ENCODE results near the gene METAP1D. TPM values are rescaled to one million over a fixed set of nuclear protein-coding genes. Genes with fewer than 3 reads are reported as not detected.

METAP1D gene
- total and polyA plus RNA-seq, 11 donors, result 2.9 to 7.0 (median 5.3) TPM

DNA sequence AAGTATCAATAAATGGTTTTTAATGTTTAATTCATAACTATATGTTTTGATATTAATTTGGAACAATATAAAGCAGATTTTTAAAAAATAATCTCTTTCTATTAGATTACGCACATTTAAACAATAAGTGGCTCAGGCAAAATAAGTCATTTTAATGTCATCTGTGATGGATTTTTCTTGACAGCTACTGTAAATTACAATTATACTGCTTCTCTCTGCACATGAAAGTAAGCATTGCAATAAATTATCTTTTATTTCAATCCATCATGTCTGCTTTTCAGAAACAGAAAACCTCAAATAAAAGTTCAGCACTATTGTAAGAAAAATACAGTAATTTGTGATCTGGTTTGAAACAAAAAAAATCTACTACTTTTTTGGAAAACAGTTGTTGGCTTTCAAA is 74.5 kb downstream of the METAP1D start:
- TF ChIP-seq, protein P1, sequence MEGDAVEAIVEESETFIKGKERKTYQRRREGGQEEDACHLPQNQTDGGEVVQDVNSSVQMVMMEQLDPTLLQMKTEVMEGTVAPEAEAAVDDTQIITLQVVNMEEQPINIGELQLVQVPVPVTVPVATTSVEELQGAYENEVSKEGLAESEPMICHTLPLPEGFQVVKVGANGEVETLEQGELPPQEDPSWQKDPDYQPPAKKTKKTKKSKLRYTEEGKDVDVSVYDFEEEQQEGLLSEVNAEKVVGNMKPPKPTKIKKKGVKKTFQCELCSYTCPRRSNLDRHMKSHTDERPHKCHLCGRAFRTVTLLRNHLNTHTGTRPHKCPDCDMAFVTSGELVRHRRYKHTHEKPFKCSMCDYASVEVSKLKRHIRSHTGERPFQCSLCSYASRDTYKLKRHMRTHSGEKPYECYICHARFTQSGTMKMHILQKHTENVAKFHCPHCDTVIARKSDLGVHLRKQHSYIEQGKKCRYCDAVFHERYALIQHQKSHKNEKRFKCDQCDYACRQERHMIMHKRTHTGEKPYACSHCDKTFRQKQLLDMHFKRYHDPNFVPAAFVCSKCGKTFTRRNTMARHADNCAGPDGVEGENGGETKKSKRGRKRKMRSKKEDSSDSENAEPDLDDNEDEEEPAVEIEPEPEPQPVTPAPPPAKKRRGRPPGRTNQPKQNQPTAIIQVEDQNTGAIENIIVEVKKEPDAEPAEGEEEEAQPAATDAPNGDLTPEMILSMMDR (IDR thresholded peaks at IDR 0.05), result no peak
- TF ChIP-seq POLR2A (IDR thresholded peaks at IDR 0.05), result no peak
- no peaks in the 10 kb centered on the region for H3K4me1 ChIP-seq
- peaks cover 0 to 19% (median 0%) of the 10 kb centered on the region in 9 donors for H3K27me3 ChIP-seq
- no peaks in the 10 kb centered on the region for H3K36me3 ChIP-seq
- no peak for ATAC-seq
- no peak overlapping the region for H3K4me3 ChIP-seq
- 96 to 100% (median 99%) methylated on average over 1 of the region's 1 CpG for WGBS, 4 donors
- H3K9me3 ChIP-seq, result no peaks in the 10 kb centered on the region
- DNase-seq, result no peak
- intact Hi-C loops (cut with DNase I), result no loop called here
- no peak overlapping the region for H3K27ac ChIP-seq

DNA sequence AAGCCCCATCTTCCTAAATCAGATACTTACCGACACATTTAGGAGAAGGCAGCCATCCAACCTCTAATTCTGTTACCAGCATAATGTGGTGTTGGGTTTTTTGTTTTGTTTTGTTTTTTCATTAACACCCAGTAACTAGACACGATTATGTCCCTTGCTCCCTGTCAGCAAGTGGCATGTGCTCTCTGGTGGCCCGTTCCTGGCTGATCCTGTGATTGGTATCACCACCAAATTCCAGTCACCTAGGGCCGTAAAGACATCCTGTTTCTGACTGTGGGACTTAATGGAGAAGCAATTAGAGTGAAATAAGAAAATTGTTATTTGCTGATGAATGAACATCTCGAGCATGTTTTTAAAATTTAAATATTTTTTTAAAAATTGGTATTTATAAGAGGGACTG is 79.7 kb downstream of the METAP1D start:
- intact Hi-C loops (cut with DNase I), result no loop called here
- Histone ChIP-seq H3K4me3 (no peak overlapping the region), H3K4me1 (peaks cover 0 to 23% (median 6%) of the 10 kb centered on the region in 12 donors), H3K27ac (no peak overlapping the region), H3K36me3 (no peaks in the 10 kb centered on the region), H3K9me3 (no peaks in the 10 kb centered on the region), H3K27me3 (peaks cover 40 to 71% (median 48%) of the 10 kb centered on the region in 9 donors)
- TF ChIP-seq, protein P1 (IDR thresholded peaks at IDR 0.05), result no peak
- TF ChIP-seq POLR2A (IDR thresholded peaks at IDR 0.05), result no peak
- DNase-seq (no peak), ATAC-seq (no peak)
- 86 to 93% (median 88%) methylated on average over 5 of the region's 5 CpGs for WGBS, 4 donors

DNA sequence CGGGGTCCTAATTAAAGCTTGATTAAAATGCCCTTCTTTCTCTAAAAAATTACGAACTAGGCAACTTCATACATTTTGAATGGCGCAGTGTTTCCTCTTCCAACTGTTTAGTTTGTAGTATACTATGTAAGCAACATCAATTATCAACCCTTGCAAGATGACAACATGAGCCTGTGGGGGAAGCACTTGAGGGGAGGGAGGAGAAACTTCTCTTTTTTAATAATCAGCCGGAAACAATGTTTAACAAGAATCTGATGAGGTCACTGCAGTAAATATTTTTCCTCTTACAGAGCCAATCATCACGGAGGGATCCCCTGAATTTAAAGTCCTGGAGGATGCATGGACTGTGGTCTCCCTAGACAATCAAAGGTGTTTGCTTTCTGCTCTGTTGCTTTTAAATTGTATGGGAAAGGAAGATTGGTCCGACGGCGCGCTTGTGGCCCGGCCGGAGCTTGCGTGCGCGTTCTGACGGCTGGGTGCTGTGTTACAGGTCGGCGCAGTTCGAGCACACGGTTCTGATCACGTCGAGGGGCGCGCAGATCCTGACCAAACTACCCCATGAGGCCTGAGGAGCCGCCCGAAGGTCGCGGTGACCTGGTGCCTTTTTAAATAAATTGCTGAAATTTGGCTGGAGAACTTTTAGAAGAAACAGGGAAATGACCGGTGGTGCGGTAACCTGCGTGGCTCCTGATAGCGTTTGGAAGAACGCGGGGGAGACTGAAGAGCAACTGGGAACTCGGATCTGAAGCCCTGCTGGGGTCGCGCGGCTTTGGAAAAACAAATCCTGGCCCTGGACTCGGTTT is 80.3 kb downstream of the METAP1D start:
- WGBS, 4 donors, result 30 to 53% (median 43%) methylated on average over 38 of the region's 38 CpGs
- Histone ChIP-seq H3K4me1 (peaks cover 3 to 29% (median 12%) of the 10 kb centered on the region in 12 donors), H3K27ac (no peak overlapping the region), H3K4me3 (peak overlapping the region in 1 of 12 donors; percentile 32), H3K27me3 (peaks cover 47 to 76% (median 54%) of the 10 kb centered on the region in 9 donors), H3K9me3 (no peaks in the 10 kb centered on the region), H3K36me3 (no peaks in the 10 kb centered on the region)
- no peak for ATAC-seq
- intact Hi-C loops (cut with DNase I), result loop anchor here in 2 of 10 donors (10.0 kb wide), 1 partner anchor 155 kb away; the partner anchor contains the start of gene HAT1 (in 2 of the 2)
- no peak for DNase-seq
- no peak for TF ChIP-seq POLR2A (IDR thresholded peaks at IDR 0.05)
- TF ChIP-seq, protein P1 (IDR thresholded peaks at IDR 0.05), result no peak

DNA sequence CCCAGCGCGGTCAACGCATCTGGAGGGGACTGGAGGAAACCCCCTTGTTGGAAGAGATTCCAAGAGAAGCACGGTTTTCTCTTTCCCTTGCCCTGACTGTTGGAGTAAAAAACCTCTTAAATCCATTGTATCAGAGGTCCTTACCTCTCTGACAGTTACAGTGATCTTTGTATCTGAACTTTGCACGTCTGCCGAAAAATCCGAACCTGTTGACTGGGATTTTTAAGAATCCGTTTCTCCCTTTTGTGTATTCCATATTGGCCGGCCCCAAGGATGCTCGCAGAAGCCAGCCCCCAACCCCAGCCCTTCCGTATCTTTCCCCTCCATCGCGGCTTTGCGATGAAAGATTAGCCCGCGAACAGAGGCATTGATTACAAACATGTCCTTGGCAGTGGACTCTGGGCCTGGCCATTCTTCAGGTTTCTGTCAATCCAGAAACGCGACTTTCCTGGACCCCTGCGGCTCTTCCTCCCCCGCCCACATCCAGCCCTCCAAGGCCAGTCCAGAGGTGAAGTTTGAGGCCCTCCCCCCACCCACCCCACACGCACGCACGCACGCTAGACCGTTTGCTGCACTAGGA is 81.0 kb downstream of the METAP1D start:
- Histone ChIP-seq H3K4me3 (no peak overlapping the region), H3K36me3 (no peaks in the 10 kb centered on the region), H3K27ac (no peak overlapping the region), H3K9me3 (no peaks in the 10 kb centered on the region), H3K4me1 (peaks cover 3 to 36% (median 19%) of the 10 kb centered on the region in 12 donors), H3K27me3 (peaks cover 52 to 78% (median 61%) of the 10 kb centered on the region in 9 donors)
- no peak for TF ChIP-seq POLR2A (IDR thresholded peaks at IDR 0.05)
- TF ChIP-seq, protein P1 (IDR thresholded peaks at IDR 0.05), result no peak
- ATAC-seq, result no peak
- intact Hi-C loops (cut with DNase I), result loop anchor here in 2 of 10 donors (10.0 kb wide), 1 partner anchor 156 kb away; the partner anchor contains the start of gene HAT1 (in 2 of the 2)
- DNase-seq, result no peak
- 17 to 30% (median 27%) methylated on average over 24 to 25 of the region's 25 CpGs for WGBS, 4 donors
